GM18498 (cell line): ENCODE data around the gene CLPTM1L.
"Not testable (repeated sequence)": the region's sequence is repeated elsewhere in the genome, so short reads cannot be mapped to it uniquely, and the experiment has no call there.

Experiments used
- ATAC-seq: cut with Tn5 transposase; IDR thresholded peaks from one replicate; pipeline ENCODE4 v1.9.1; 2021; ENCODE audit warnings: mild to moderate bottlenecking, moderate library complexity; ENCODE audit not compliant: unreplicated experiment

Gene CLPTM1L

GRCh38 chr5:1380910-1381309, 36.0 kb upstream of the CLPTM1L start:
- ATAC-seq, result no peak

- peak; percentile 91 for ATAC-seq
Measured at GRCh38 chr5:1380011-1380817, 35.3 kb upstream of the CLPTM1L start.

GRCh38 chr5:1378866-1379659, 34.2 kb upstream of the CLPTM1L start:
- ATAC-seq, result no peak

- no peak for ATAC-seq
Measured at GRCh38 chr5:1378096-1378495, 33.2 kb upstream of the CLPTM1L start.

- ATAC-seq, result no peak
Measured at GRCh38 chr5:1376981-1377380, 32.1 kb upstream of the CLPTM1L start.

- no peak for ATAC-seq
Measured at GRCh38 chr5:1375871-1376810, 31.2 kb upstream of the CLPTM1L start.

- no peak for ATAC-seq
Measured at GRCh38 chr5:1374679-1375055, 29.8 kb upstream of the CLPTM1L start.

GRCh38 chr5:1374030-1374678, 29.3 kb upstream of the CLPTM1L start:
- no peak for ATAC-seq

- ATAC-seq, result not testable (repeated sequence)
Measured at GRCh38 chr5:1371972-1372342, 27.1 kb upstream of the CLPTM1L start.

- no peak for ATAC-seq
Measured at GRCh38 chr5:1371218-1371971, 26.5 kb upstream of the CLPTM1L start.

- ATAC-seq, result no peak
Measured at GRCh38 chr5:1370006-1370405, 25.1 kb upstream of the CLPTM1L start.

- no peak for ATAC-seq
Measured at GRCh38 chr5:1368756-1369155, 23.9 kb upstream of the CLPTM1L start.

GRCh38 chr5:1368236-1368635, 23.3 kb upstream of the CLPTM1L start:
- ATAC-seq, result no peak

- ATAC-seq, result no peak
Measured at GRCh38 chr5:1367149-1367548, 22.2 kb upstream of the CLPTM1L start.

- ATAC-seq, result no peak
Measured at GRCh38 chr5:1366514-1366913, 21.6 kb upstream of the CLPTM1L start.

- no peak for ATAC-seq
Measured at GRCh38 chr5:1364211-1364610, 19.3 kb upstream of the CLPTM1L start.

GRCh38 chr5:1363581-1363980, 18.7 kb upstream of the CLPTM1L start:
- no peak for ATAC-seq

- ATAC-seq, result no peak
Measured at GRCh38 chr5:1363160-1363559, 18.3 kb upstream of the CLPTM1L start.

GRCh38 chr5:1362242-1363015, 17.5 kb upstream of the CLPTM1L start:
- ATAC-seq, result no peak
